Activated CD8-positive, alpha-beta memory T cell treated with anti-CD3 and anti-CD28 coated beads, Interleukin-2, amount 50 U/mL, for 1 hour (primary cell): Measurements from ENCODE around the gene UBR3.
"Not testable (repeated sequence)": the region's sequence is repeated elsewhere in the genome, so short reads cannot be mapped to it uniquely, and the experiment has no call there.

Source experiments
- DNase-seq: peaks from one replicate; pipeline ENCODE4 v3.0.0-alpha.2; 2020; ENCODE audit errors: extremely low read depth

The UBR3 gene

GRCh38 chr2:169871369-169871768, 44.1 kb downstream of the UBR3 start:
- not testable (repeated sequence) for DNase-seq

DNA sequence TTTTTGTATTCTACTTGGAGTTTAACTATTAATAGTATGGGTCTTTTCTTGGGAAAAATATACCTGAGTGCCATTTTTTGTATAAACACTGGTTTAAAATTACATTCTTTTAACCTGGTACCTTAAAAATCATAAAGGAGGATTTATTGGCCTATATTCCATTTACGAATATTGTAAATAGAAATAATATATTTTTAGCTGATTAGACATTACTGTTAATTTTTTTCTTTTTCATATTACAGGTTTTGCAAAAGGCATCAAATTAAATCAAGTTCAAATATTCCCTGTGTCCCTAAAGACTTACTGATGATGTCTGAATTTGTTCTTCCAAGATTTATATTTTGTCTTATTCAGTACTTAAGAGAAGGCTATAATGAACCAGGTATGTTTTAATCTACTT, 44.7 kb downstream of the UBR3 start:
- no peak for DNase-seq

- DNase-seq = no peak
These were observed 50.1 kb downstream of the UBR3 start for GRCh38 chr2:169877398-169877797.

GRCh38 chr2:169887120-169887519, 59.9 kb downstream of the UBR3 start:
- no peak for DNase-seq

GRCh38 chr2:169891593-169892298, 64.5 kb downstream of the UBR3 start:
- DNase-seq = no peak

- DNase-seq = no peak
These were observed 65.7 kb downstream of the UBR3 start for GRCh38 chr2:169892951-169893350.

DNA sequence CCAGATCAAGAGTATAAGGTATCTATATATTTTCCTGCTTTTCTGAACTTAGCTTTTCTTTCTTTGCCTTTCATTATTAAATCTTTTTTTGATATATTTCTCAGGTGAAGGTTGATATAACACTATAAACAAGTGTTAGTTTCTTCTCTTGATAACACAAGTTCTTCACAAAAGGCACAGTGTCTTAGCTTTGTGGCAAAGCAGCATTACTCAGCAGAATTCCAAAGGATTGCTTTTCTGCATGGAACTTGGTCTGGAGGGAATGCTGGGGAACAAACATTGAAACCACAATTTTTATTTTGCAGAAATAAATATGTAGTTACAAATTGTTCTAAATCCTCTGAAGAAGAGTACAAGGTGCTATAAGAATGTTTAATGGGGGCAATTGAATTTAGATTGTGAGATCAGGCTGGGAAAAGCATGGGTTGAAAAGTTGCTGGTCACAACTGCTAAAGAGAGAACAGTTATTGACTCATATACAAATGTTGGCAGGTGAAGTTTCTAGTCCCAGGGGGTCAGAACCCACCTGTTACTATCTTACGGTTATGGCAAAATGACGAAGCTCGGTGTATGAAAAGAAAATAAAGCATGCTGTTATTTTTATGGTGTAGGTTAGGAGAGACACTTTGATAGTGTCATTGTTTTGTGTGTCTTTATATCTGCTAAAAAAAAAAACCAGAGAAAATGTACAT, 68.2 kb downstream of the UBR3 start:
- no peak for DNase-seq

GRCh38 chr2:169897834-169898233, 70.6 kb downstream of the UBR3 start:
- no peak for DNase-seq

DNA sequence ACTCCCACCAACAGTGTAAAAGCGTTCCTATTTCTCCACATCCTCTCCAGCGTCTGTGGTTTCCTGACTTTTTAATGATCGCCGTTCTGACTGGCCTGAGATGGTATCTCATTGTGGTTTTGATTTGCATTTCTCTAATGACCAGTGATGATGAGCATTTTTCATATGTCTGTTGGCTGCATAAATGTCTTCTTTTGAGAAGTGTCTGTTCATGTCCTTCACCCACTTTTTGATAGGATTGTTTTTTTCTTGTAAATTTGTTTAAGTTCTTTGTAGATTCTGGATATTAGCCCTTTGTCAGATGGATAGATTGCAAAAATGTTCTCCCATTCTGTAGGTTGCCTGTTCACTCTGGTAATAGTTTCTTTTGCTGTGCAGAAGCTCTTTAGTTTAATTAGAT, 72.8 kb downstream of the UBR3 start:
- not testable (repeated sequence) for DNase-seq

- no peak for DNase-seq
These were observed 73.4 kb downstream of the UBR3 start for GRCh38 chr2:169900686-169901085.

- DNase-seq = no peak
These were observed 79.5 kb downstream of the UBR3 start for GRCh38 chr2:169906731-169907130.

- DNase-seq = no peak
These were observed 82.1 kb downstream of the UBR3 start for GRCh38 chr2:169909376-169909775.

DNA sequence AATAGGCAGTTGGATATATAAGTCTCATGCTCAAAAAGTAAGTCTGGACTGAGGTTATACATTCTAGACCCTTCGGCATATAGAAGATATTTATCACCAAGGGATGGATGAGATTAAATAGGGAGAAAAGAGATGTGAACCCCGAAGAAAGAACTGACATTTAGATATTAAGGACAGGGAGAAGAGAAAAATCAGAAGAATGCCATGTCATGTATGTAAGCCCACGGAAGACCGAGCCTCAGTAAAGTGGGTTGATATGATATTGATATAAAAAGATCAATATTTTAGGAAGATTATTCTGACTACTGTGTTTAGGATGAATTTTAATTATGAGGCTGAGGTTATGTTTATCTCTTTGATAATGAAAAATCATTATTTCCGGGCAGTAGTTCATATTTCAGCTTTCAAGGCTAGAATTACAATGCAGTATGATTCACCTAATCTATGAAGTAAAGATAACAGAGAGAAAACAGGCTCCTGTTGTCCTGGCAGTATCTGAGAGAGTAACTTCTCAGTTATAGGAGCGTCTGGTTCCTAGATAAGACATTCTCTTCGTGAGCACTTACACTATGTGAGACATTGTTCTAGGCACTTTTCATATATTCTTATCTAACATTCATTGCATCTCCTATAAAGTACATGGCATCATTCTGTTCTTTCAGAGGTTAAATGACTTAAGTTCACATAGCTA, 83.0 kb downstream of the UBR3 start:
- no peak for DNase-seq

GRCh38 chr2:169911119-169911518, 83.9 kb downstream of the UBR3 start:
- DNase-seq = no peak

- DNase-seq = no peak
These were observed 89.4 kb downstream of the UBR3 start for GRCh38 chr2:169916623-169917022.

- DNase-seq = no peak
These were observed 96.7 kb downstream of the UBR3 start for GRCh38 chr2:169923977-169924376.

GRCh38 chr2:169925968-169926367, 98.7 kb downstream of the UBR3 start:
- no peak for DNase-seq

GRCh38 chr2:169928463-169928864, 101.2 kb downstream of the UBR3 start:
- no peak for DNase-seq

DNA sequence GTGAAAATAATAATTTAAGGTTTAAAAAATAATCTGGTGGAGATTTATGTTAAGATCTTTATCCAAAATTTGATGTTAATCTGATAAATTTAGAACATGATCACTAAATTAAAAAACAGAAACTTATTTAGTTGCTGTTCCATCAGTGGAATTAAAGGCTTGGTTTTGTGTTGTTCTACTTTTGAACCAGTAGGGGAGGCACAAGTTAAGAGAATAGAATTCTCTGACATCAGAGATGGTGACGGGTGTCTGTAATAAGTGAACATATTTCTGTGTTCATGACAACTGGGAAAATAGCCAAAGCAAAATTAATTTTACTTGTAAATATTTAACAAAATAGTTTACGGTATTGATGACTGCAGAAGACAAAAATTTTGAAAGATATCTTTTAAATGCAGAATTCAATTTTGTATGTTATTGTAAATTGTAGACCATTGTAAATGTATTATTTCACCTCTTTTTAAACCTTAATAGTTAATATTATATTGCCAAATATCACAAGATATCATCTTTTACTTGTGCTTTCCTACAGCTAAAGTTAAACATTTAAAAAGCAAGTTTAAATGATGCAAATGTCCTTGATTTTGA, 106.0 kb downstream of the UBR3 start:
- DNase-seq = no peak

GRCh38 chr2:169936652-169937051, 109.4 kb downstream of the UBR3 start:
- not testable (repeated sequence) for DNase-seq

- DNase-seq = no peak
These were observed 118.3 kb downstream of the UBR3 start for GRCh38 chr2:169945515-169945914.

- no peak for DNase-seq
These were observed 118.8 kb downstream of the UBR3 start for GRCh38 chr2:169946092-169946491.

DNA sequence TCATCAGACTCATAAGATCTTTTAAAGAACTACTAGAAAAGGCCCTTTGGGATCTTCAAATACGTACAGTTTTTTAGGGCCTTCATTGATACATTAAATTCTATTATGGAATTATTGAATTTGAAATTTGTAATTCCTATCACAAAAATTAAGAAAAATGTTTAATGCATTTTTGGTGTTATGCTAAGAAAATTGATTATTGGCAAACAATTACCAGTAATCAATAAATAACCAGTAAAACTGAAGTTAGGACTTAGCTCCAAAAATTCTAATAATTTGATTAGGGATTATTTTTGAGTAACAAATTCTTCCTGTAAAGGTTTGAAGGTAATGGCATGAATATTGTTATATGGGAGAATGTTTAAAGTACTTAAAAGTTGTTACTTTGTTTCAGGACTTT, 119.3 kb downstream of the UBR3 start:
- no peak for DNase-seq
